ENCODE data around the gene CEP57L1. TPM values are rescaled to one million over a fixed set of nuclear protein-coding genes. Genes with fewer than 3 reads are reported as not detected.
A peak's percentile ranks its signal among the peaks of the same experiment; 100 is the strongest.

CEP57L1 gene
- total RNA-seq, 1 experiment from 2014 or later: 18.9 TPM

GRCh38 chr6:109093732-109094415, 1.4 kb upstream of the CEP57L1 start:
- H3K4me3 Mint-ChIP-seq (ENCODE audit: unreplicated experiment): peak overlapping the region; percentile 92
- no peaks in the 10 kb centered on the region for H3K36me3 Mint-ChIP-seq (ENCODE audit: insufficient read depth, unreplicated experiment)
- CTCF ChIA-PET: interaction anchor here (0.6 to 1.9 kb wide), 5 partner anchors 20 to 540 kb away, joined by 3 to 7 read pairs (median 3); partner anchors contain the start of gene CD164
- POLR2A ChIA-PET: interaction anchor here (0.6 to 4.9 kb wide), 53 partner anchors 9 to 1137 kb away, joined by 3 to 94 read pairs (median 5); partner anchors contain the start of genes ARMC2, CD164 and FOXO3
- no peak for TF ChIP-seq CTCF (IDR thresholded peaks at IDR 0.05; ENCODE audit: unreplicated experiment)
- BruUV-seq (replicated peaks): TSS peak; percentile 48
- no peaks in the 10 kb centered on the region for H3K9me3 Mint-ChIP-seq (ENCODE audit: unreplicated experiment)
- DNase-seq (ENCODE audit: unreplicated experiment): peak; percentile 30
- peaks cover 43% of the 10 kb centered on the region for H3K4me1 Mint-ChIP-seq (ENCODE audit: insufficient read depth, unreplicated experiment)
- intact Hi-C loops (cut with micrococcal nuclease): loop anchor here (1.0 kb wide), 1 partner anchor 290 kb away; no protein-coding TSS in a partner anchor
- H3K27me3 Mint-ChIP-seq (ENCODE audit: insufficient read depth, unreplicated experiment): no peaks in the 10 kb centered on the region
- peak overlapping the region; percentile 98 for H3K27ac Mint-ChIP-seq (ENCODE audit: low read depth, unreplicated experiment)

DNA sequence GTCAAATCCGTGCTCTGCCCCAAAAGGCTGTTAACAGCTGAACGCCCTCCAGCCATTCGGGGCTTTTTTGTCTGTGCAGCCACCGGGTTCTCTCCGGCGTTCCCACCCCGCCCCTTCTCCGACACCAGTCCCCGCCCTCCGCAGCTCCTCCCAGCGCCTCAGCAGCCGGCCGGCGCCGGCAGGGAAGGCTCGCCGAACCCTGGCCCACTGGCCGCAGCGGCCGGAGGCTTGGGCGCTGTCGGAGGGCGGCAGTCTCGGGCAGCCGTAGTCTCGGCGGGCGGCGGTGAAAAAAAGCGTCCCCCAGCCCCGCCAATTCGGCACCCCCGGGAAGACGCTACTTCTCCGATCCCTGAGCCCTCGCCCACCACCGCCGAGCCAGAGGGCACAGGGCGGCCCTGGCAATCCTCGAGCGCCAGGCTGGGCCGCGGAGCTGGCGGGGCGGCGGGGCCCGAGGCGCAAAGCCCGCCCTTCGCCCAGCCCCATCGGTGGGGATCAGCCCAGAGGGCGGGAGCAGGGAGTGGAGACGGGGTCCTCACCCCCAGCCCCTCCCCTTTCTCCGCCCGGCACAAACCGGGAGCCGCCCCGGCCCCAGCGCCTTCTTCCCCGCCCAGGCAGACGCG, 781 bp upstream of the CEP57L1 start, which contains the start of gene SESN1:
Gene SESN1, minus strand, starts transcription at position 431 of the 620 bp plus-strand sequence. CDS start 773 bp downstream, outside the sequence.
- no peak for TF ChIP-seq CTCF (IDR thresholded peaks at IDR 0.05; ENCODE audit: unreplicated experiment)
- Mint-ChIP-seq H3K27ac (ENCODE audit: low read depth, unreplicated experiment) (peak within 1 kb of the TSS; percentile 98), H3K9me3 (ENCODE audit: unreplicated experiment) (no peaks in the 10 kb centered on the region), H3K36me3 (ENCODE audit: insufficient read depth, unreplicated experiment) (no peaks in the 10 kb centered on the region), H3K4me1 (ENCODE audit: insufficient read depth, unreplicated experiment) (peaks cover 41% of the 10 kb centered on the region), H3K27me3 (ENCODE audit: insufficient read depth, unreplicated experiment) (no peaks in the 10 kb centered on the region), H3K4me3 (ENCODE audit: unreplicated experiment) (peak within 1 kb of the TSS; percentile 92)
- peak; percentile 95 for DNase-seq (ENCODE audit: unreplicated experiment)
- intact Hi-C loops (cut with micrococcal nuclease): loop anchor here (1.0 kb wide), 2 partner anchors 290 to 303 kb away; no protein-coding TSS in a partner anchor
- ChIA-PET CTCF (interaction anchor here (0.6 to 1.9 kb wide), 6 partner anchors 21 to 1104 kb away, joined by 3 to 7 read pairs (median 3); partner anchors contain the start of gene CD164), POLR2A (interaction anchor here (0.6 to 4.9 kb wide), 52 partner anchors 10 to 1138 kb away, joined by 3 to 94 read pairs (median 5); partner anchors contain the start of genes CD164 and FOXO3)
- no TSS peak for BruUV-seq (replicated peaks)

GRCh38 chr6:109095835-109096084, 453 bp downstream of the CEP57L1 start:
- Mint-ChIP-seq H3K27ac (ENCODE audit: low read depth, unreplicated experiment) (peak overlapping the region; percentile 98), H3K9me3 (ENCODE audit: unreplicated experiment) (no peaks in the 10 kb centered on the region), H3K27me3 (ENCODE audit: insufficient read depth, unreplicated experiment) (no peaks in the 10 kb centered on the region), H3K4me1 (ENCODE audit: insufficient read depth, unreplicated experiment) (peaks cover 31% of the 10 kb centered on the region), H3K4me3 (ENCODE audit: unreplicated experiment) (peak overlapping the region; percentile 92), H3K36me3 (ENCODE audit: insufficient read depth, unreplicated experiment) (peaks cover 4% of the 10 kb centered on the region)
- TF ChIP-seq CTCF (IDR thresholded peaks at IDR 0.05; ENCODE audit: unreplicated experiment): no peak
- CTCF ChIA-PET: interaction anchor here (0.5 to 0.7 kb wide), 2 partner anchors 93 to 290 kb away, joined by 3 read pairs; no protein-coding TSS in a partner anchor
- no peak for DNase-seq (ENCODE audit: unreplicated experiment)
- POLR2A ChIA-PET: interaction anchor here (0.8 to 4.9 kb wide), 20 partner anchors 8 to 536 kb away, joined by 3 to 94 read pairs (median 8); partner anchors contain the start of genes CD164 and FOXO3
- intact Hi-C loops (cut with micrococcal nuclease): loop anchor here (1.0 kb wide), 1 partner anchor 302 kb away; no protein-coding TSS in a partner anchor
- TSS peak; percentile 55 for BruUV-seq (replicated peaks)

DNA sequence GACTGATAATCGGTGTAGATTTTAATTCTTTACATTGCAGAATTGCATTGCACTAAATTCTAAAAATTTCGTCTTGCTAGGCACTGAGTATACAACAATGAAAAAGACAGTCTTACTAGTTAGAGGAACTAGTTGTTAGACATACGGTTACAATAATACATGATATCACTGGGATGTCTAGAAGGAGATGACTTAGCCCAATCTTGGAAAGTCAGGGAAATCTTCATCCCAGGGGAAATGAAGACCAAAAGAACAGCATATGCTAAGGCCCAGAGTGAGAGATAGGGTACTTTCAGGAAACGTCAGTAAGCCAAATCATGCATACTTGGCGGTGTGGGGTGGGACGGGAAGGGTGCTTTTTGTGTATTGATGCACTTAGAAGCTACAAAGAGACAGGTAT, 901 bp downstream of the CEP57L1 start:
- no peak overlapping the region for H3K27ac Mint-ChIP-seq (ENCODE audit: low read depth, unreplicated experiment)
- no peak for TF ChIP-seq CTCF (IDR thresholded peaks at IDR 0.05; ENCODE audit: unreplicated experiment)
- ChIA-PET CTCF (interaction anchor here (0.5 to 0.6 kb wide), 2 partner anchors 290 to 577 kb away, joined by 3 read pairs; no protein-coding TSS in a partner anchor), POLR2A (interaction anchor here (0.9 to 4.9 kb wide), 10 partner anchors 11 to 537 kb away, joined by 3 to 94 read pairs (median 14); partner anchors contain the start of genes CD164 and FOXO3)
- intact Hi-C loops (cut with micrococcal nuclease): no loop called here
- H3K4me1 Mint-ChIP-seq (ENCODE audit: insufficient read depth, unreplicated experiment): peaks cover 30% of the 10 kb centered on the region
- H3K9me3 Mint-ChIP-seq (ENCODE audit: unreplicated experiment): no peaks in the 10 kb centered on the region
- no peaks in the 10 kb centered on the region for H3K27me3 Mint-ChIP-seq (ENCODE audit: insufficient read depth, unreplicated experiment)
- peaks cover 4% of the 10 kb centered on the region for H3K36me3 Mint-ChIP-seq (ENCODE audit: insufficient read depth, unreplicated experiment)
- BruUV-seq (replicated peaks): no TSS peak
- H3K4me3 Mint-ChIP-seq (ENCODE audit: unreplicated experiment): peak overlapping the region; percentile 92
- no peak for DNase-seq (ENCODE audit: unreplicated experiment)

Measured in MCF 10A (cell line).